H1 (cell line): Measurements from ENCODE around the gene GRXCR1. TPM values are rescaled to one million over a fixed set of nuclear protein-coding genes. Genes with fewer than 3 reads are reported as not detected.

ENCODE experiments used
- CTCF ChIA-PET: fragments of 300-600 bp; sonication (Branson Sonifier 250); formaldehyde crosslinking; loops from one replicate; lab custom pipeline; 2021; ENCODE audit not compliant: partially characterized antibody; lab: Charles Lee
- POLR2A ChIA-PET: fragments of 300-600 bp; sonication (Branson Sonifier 250); formaldehyde crosslinking; loops from one replicate; lab custom pipeline; 2021; ENCODE audit warnings: inconsistent platforms; ENCODE audit not compliant: partially characterized antibody; lab: Charles Lee
- DNase-seq, 2 experiments: peaks; one replicate each; pipeline versions ENCODE4 v3.0.0 to v3.0.0-alpha.2; 2010 to 2022; ENCODE audit warnings: low spot score in 2 of 2, low read depth in 1 of 2, mixed read lengths in 1 of 2
- FAIRE-seq: peaks from 2 replicates; lab custom pipeline; 2011; peaks lifted over from hg19 to GRCh38; lab: Jason Lieb, UNC
- H2AFZ ChIP-seq: 2 replicates; pipeline ENCODE4 v1.8.1; 2012; ENCODE audit warnings: low read length, inconsistent platforms
- H2AK5ac ChIP-seq: 2 replicates; pipeline ENCODE4 v1.6.1; 2013; ENCODE audit warnings: low read depth, low read length
- H2BK120ac ChIP-seq: replicated peaks from 2 replicates; pipeline ENCODE3; 2013; ENCODE audit warnings: low read depth, low read length, inconsistent platforms
- H2BK12ac ChIP-seq: 2 replicates; pipeline ENCODE4 v1.6.1; 2013; ENCODE audit warnings: low read depth, low read length
- H2BK15ac ChIP-seq: 2 replicates; pipeline ENCODE4 v1.6.1; 2013; ENCODE audit warnings: low read length
- H2BK20ac ChIP-seq: 2 replicates; pipeline ENCODE4 v1.6.1; 2013; ENCODE audit warnings: low read length
- H2BK5ac ChIP-seq: 2 replicates; pipeline ENCODE4 v1.6.1; 2013; ENCODE audit warnings: low read depth, low read length
- H3K14ac ChIP-seq: 2 replicates; pipeline ENCODE4 v1.6.1; 2013; ENCODE audit warnings: inconsistent platforms; ENCODE audit not compliant: insufficient read length
- H3K18ac ChIP-seq: 2 replicates; pipeline ENCODE4 v1.6.1; 2013; ENCODE audit warnings: low read length; ENCODE audit errors: extremely low read depth
- H3K23ac ChIP-seq: 2 replicates; pipeline ENCODE4 v1.6.1; 2013; ENCODE audit warnings: inconsistent platforms; ENCODE audit not compliant: insufficient read length
- H3K23me2 ChIP-seq: 2 replicates; pipeline ENCODE4 v1.6.1; 2013; ENCODE audit warnings: low read depth, low read length
- H3K27ac ChIP-seq: 2 replicates; pipeline ENCODE4 v1.6.1; 2011; ENCODE audit warnings: low read depth, low read length, inconsistent platforms
- H3K27me3 ChIP-seq, 4 experiments: replicated peaks in 1 of 4; 1 replicate in 1 of 4; 2 replicates in 3 of 4; pipeline versions ENCODE4 v1.6.1 to v1.8.1; 2011 to 2013; ENCODE audit warnings: low read length in 3 of 4, mild to moderate bottlenecking in 3 of 4, inconsistent platforms in 2 of 4, mixed read lengths in 2 of 4, moderate library complexity in 1 of 4; ENCODE audit not compliant: control insufficient read depth in 3 of 4, insufficient read depth in 3 of 4; ENCODE audit errors: extremely low read depth in 1 of 4
- H3K36me3 ChIP-seq, 4 experiments: 2 replicates each; pipeline versions ENCODE4 v1.6.1 to v1.8.1; 2011 to 2013; ENCODE audit warnings: mild to moderate bottlenecking in 4 of 4, low read length in 3 of 4, moderate library complexity in 2 of 4, control low read depth in 1 of 4, inconsistent platforms in 1 of 4; ENCODE audit not compliant: insufficient read depth in 4 of 4, control insufficient read depth in 2 of 4
- H3K4ac ChIP-seq: replicated peaks from 2 replicates; pipeline ENCODE3; 2013; ENCODE audit warnings: low read length, low read depth, mixed read lengths, inconsistent platforms; ENCODE audit not compliant: insufficient read length
- H3K4me1 ChIP-seq, 4 experiments: replicated peaks in 1 of 4; 1 replicate in 1 of 4; 2 replicates in 3 of 4; pipeline versions ENCODE4 v1.6.1 to v1.8.1; 2011 to 2013; ENCODE audit warnings: low read length in 3 of 4, inconsistent platforms in 2 of 4, mixed read lengths in 1 of 4; ENCODE audit not compliant: insufficient read depth in 4 of 4, control insufficient read depth in 3 of 4
- H3K4me2 ChIP-seq, 2 experiments: 2 replicates each; pipeline versions ENCODE4 v1.6.1 to v1.8.1; 2011 to 2013; ENCODE audit warnings: low read depth in 2 of 2, low read length in 2 of 2, control low read depth in 1 of 2, inconsistent platforms in 1 of 2, mild to moderate bottlenecking in 1 of 2; ENCODE audit not compliant: insufficient read depth in 1 of 2
- H3K4me3 ChIP-seq, 4 experiments: fragments of 200-600, 300-600 bp in 1 of 4; sonication (generic), shearing (Covaris generic), sonication (Bioruptor Twin) in 1 of 4; 2 replicates each; pipeline versions ENCODE4 v1.5.1 to v1.8.1; 2011 to 2016; ENCODE audit warnings: low read length in 4 of 4, low read depth in 3 of 4, control low read depth in 2 of 4, inconsistent platforms in 2 of 4, mild to moderate bottlenecking in 2 of 4, mixed read lengths in 1 of 4, moderate library complexity in 1 of 4; ENCODE audit not compliant: insufficient read depth in 2 of 4; ENCODE audit errors: extremely low read depth in 1 of 4
- H3K56ac ChIP-seq: replicated peaks from 2 replicates; pipeline ENCODE3; 2013; ENCODE audit warnings: low read depth, mild to moderate bottlenecking, mixed read lengths, low read length, inconsistent platforms; ENCODE audit not compliant: insufficient read length
- H3K79me1 ChIP-seq: 2 replicates; pipeline ENCODE4 v1.6.1; 2013; ENCODE audit warnings: low read depth, low read length, control low read depth
- H3K79me2 ChIP-seq, 2 experiments: 2 replicates each; pipeline versions ENCODE4 v1.6.1 to v1.8.1; 2012 to 2013; ENCODE audit warnings: low read length in 2 of 2, mild to moderate bottlenecking in 2 of 2, inconsistent platforms in 1 of 2; ENCODE audit not compliant: insufficient read depth in 2 of 2, control insufficient read depth in 1 of 2
- H3K9ac ChIP-seq, 4 experiments: replicated peaks in 1 of 4; 1 replicate in 1 of 4; 2 replicates in 3 of 4; pipeline versions ENCODE4 v1.6.1 to v1.8.1; 2011 to 2013; ENCODE audit warnings: low read depth in 3 of 4, low read length in 3 of 4, control low read depth in 2 of 4, mild to moderate bottlenecking in 2 of 4, moderate library complexity in 2 of 4, inconsistent platforms in 1 of 4; ENCODE audit errors: extremely low read depth in 1 of 4
- H3K9me3 ChIP-seq, 2 experiments: 2 replicates each; pipeline versions ENCODE4 v1.6.1 to v1.8.1; 2012 to 2013; ENCODE audit warnings: mild to moderate bottlenecking in 2 of 2, moderate library complexity in 2 of 2, control low read depth in 1 of 2, inconsistent platforms in 1 of 2, low read depth in 1 of 2, low read length in 1 of 2, mixed read lengths in 1 of 2; ENCODE audit not compliant: insufficient read depth in 2 of 2
- H4K20me1 ChIP-seq, 2 experiments: replicated peaks in 1 of 2; 2 replicates each; pipeline versions ENCODE3 to v1.8.1; 2011 to 2013; ENCODE audit warnings: inconsistent platforms in 2 of 2, low read length in 2 of 2, mild to moderate bottlenecking in 1 of 2; ENCODE audit not compliant: insufficient read depth in 2 of 2, control insufficient read depth in 1 of 2
- H4K5ac ChIP-seq: 2 replicates; pipeline ENCODE4 v1.6.1; 2013; ENCODE audit warnings: low read length, low read depth, mixed read lengths, inconsistent platforms; ENCODE audit not compliant: insufficient read length
- H4K8ac ChIP-seq: 2 replicates; pipeline ENCODE4 v1.8.0; 2013; ENCODE audit warnings: mild to moderate bottlenecking, moderate library complexity, low read length, inconsistent platforms; ENCODE audit not compliant: insufficient read depth; ENCODE audit errors: extremely low read depth
- H4K91ac ChIP-seq: replicated peaks from 2 replicates; pipeline ENCODE3; 2013; ENCODE audit warnings: low read length, mixed read lengths, inconsistent platforms; ENCODE audit not compliant: insufficient read length
- CBX8 ChIP-seq: fragments of 300-800, 300-1000 bp; sonication (generic); IDR thresholded peaks from 2 replicates; pipeline ENCODE4 v1.7.1; 2016; ENCODE audit warnings: low read depth, low read length, borderline replicate concordance
- E2F6 ChIP-seq: IDR thresholded peaks from 2 replicates; pipeline ENCODE4 v1.6.1; 2012; ENCODE audit warnings: inconsistent platforms
- JUND ChIP-seq: IDR thresholded peaks from 2 replicates; pipeline ENCODE4 v1.6.1; 2011; ENCODE audit warnings: mild to moderate bottlenecking, improper control_type of control experiment, low read length
- POLR2A ChIP-seq, 2 experiments: IDR thresholded peaks; 1 replicate in 1 of 2; 2 replicates in 1 of 2; pipeline ENCODE4 v1.6.1; 2011; ENCODE audit warnings: low read depth in 2 of 2, low read length in 2 of 2, mild to moderate bottlenecking in 2 of 2; ENCODE audit errors: control extremely low read depth in 1 of 2
- SIX5 ChIP-seq: IDR thresholded peaks from 2 replicates; pipeline ENCODE4 v1.6.1; 2011; ENCODE audit warnings: mild to moderate bottlenecking, low read depth, low read length
- SP1 ChIP-seq: IDR thresholded peaks from 2 replicates; pipeline ENCODE4 v1.6.1; 2011; ENCODE audit warnings: low read depth, low read length
- SUZ12 ChIP-seq: fragments of 200-600 bp; sonication (generic); IDR thresholded peaks from 2 replicates; pipeline ENCODE4 v1.6.1; 2012; ENCODE audit warnings: mild to moderate bottlenecking, inconsistent platforms, low read length, moderate library complexity, mixed read lengths
- YY1 ChIP-seq: IDR thresholded peaks from 2 replicates; pipeline ENCODE4 v1.6.1; 2011; ENCODE audit warnings: low read depth, mild to moderate bottlenecking, low read length
- polyA plus RNA-seq, 7 experiments: library from polyadenylated mRNA; depleted of rRNA in 3 of 7; stranded (reverse) in 5 of 7; unstranded in 2 of 7; fragments of >200 nt in 5 of 7; fragments of 200-250 nt in 2 of 7; gene quantifications; 1 replicate in 5 of 7; 2 replicates in 1 of 7; 4 replicates in 1 of 7; pipeline versions ENCODE4 v1.2.1 to v1.2.3, GENCODE V29; 2011 to 2013; ENCODE audit warnings: missing spikeins in 2 of 7, mixed read lengths in 2 of 7
- total RNA-seq: library from RNA; stranded (reverse); fragmentation: NEBNext Ultra II Directional; extraction: Animal tissue kit (Norgen Biotek cat#: 25700); gene quantifications from 2 replicates; pipeline ENCODE4 v1.2.1, GENCODE V29; 2021

The GRXCR1 gene
- total and polyA plus RNA-seq, 2 of the 8 experiments (the other 6 are each of a cell fraction or from before 2014, with no cell fraction given) = not detected

GRCh38 chr4:42985976-42986375, 93.5 kb downstream of the GRXCR1 start:
- Histone ChIP-seq H3K9ac (no peak overlapping the region), H2AK5ac (no peak overlapping the region), H3K56ac (no peak overlapping the region), H3K27ac (no peak overlapping the region), H2BK120ac (no peak overlapping the region), H3K23me2 (no peaks in the 10 kb centered on the region), H2BK5ac (no peak overlapping the region), H3K23ac (no peak overlapping the region), H3K27me3 (no peaks in the 10 kb centered on the region), H2BK20ac (no peak overlapping the region), H4K5ac (no peak overlapping the region), H3K4ac (no peak overlapping the region), H3K4me1 (no peaks in the 10 kb centered on the region), H2BK12ac (no peak overlapping the region), H3K4me3 (no peak overlapping the region), H2BK15ac (no peak overlapping the region), H3K9me3 (peaks cover 0 to 4% of the 10 kb centered on the region in 2 experiments; a peak in 1 of 4 replicates), H4K91ac (no peak overlapping the region), H3K79me2 (no peaks in the 10 kb centered on the region), H3K18ac (no peak overlapping the region), H2AFZ (no peak overlapping the region), H3K79me1 (no peaks in the 10 kb centered on the region), H3K36me3 (no peaks in the 10 kb centered on the region), H3K14ac (no peak overlapping the region), H4K20me1 (no peaks in the 10 kb centered on the region), H3K4me2 (no peak overlapping the region), H4K8ac (no peak overlapping the region)
- FAIRE-seq (no peak), DNase-seq (no peak)
- ChIA-PET POLR2A (no interaction called here), CTCF (no interaction called here)
- TF ChIP-seq SP1 (no peak), POLR2A (IDR thresholded peaks at IDR 0.05; ENCODE audit: control extremely low read depth in 1 of 2, low read depth in 2 of 2, low read length in 2 of 2) (no peak), JUND (no peak), YY1 (no peak), E2F6 (no peak), SIX5 (no peak), CBX8 (no peak), SUZ12 (no peak)
